Measurements from ENCODE around the gene PROCR. TPM values are rescaled to one million over a fixed set of nuclear protein-coding genes. Genes with fewer than 3 reads are reported as not detected.
A peak's percentile ranks its signal among the peaks of the same experiment; 100 is the strongest.
"Not testable (repeated sequence)": the region's sequence is repeated elsewhere in the genome, so short reads cannot be mapped to it uniquely, and the experiment has no call there.

The PROCR gene
- total and polyA plus RNA-seq, 9 donors, result 31.1 to 51.9 (median 45.1) TPM

GRCh38 chr20:35134880-35135279, 37.0 kb upstream of the PROCR start:
- peak overlapping the region; percentile 65 for H3K27ac ChIP-seq (ENCODE audit: low read length)
- peaks cover 8% of the 10 kb centered on the region for H3K4me1 ChIP-seq (ENCODE audit: control insufficient read depth, insufficient read depth, low read length)
- no peaks in the 10 kb centered on the region for H3K9me3 ChIP-seq (replicated peaks; ENCODE audit: control insufficient read depth, low read depth, low read length)
- WGBS (ENCODE audit: insufficient coverage), result 34% methylated on average over 4 of the region's 6 CpGs
- peaks cover 56% of the 10 kb centered on the region for H3K36me3 ChIP-seq (ENCODE audit: control insufficient read depth, insufficient read depth, low read length)
- DNase-seq, result no peak
- H3K4me3 ChIP-seq (ENCODE audit: low read length), result no peak overlapping the region
- H3K27me3 ChIP-seq (ENCODE audit: control insufficient read depth, insufficient read depth, low read length), result no peaks in the 10 kb centered on the region

- H3K27ac ChIP-seq (ENCODE audit: low read length), result no peak overlapping the region
- no peaks in the 10 kb centered on the region for H3K27me3 ChIP-seq (ENCODE audit: control insufficient read depth, insufficient read depth, low read length)
- H3K4me1 ChIP-seq (ENCODE audit: control insufficient read depth, insufficient read depth, low read length), result peaks cover 8% of the 10 kb centered on the region
- 85% methylated on average over 4 of the region's 11 CpGs for WGBS (ENCODE audit: insufficient coverage)
- DNase-seq, result no peak
- no peaks in the 10 kb centered on the region for H3K9me3 ChIP-seq (replicated peaks; ENCODE audit: control insufficient read depth, low read depth, low read length)
- H3K4me3 ChIP-seq (ENCODE audit: low read length), result no peak overlapping the region
- peaks cover 53% of the 10 kb centered on the region for H3K36me3 ChIP-seq (ENCODE audit: control insufficient read depth, insufficient read depth, low read length)
Observed at GRCh38 chr20:35135867-35136586, 35.8 kb upstream of the PROCR start.

- Histone ChIP-seq H3K36me3 (ENCODE audit: control insufficient read depth, insufficient read depth, low read length) (peaks cover 16% of the 10 kb centered on the region), H3K4me1 (ENCODE audit: control insufficient read depth, insufficient read depth, low read length) (peaks cover 19% of the 10 kb centered on the region)
Observed at GRCh38 chr20:35144694-35145093, 27.2 kb upstream of the PROCR start.

GRCh38 chr20:35145141-35145564, 26.7 kb upstream of the PROCR start:
- Histone ChIP-seq H3K4me3 (ENCODE audit: low read length) (no peak overlapping the region), H3K4me1 (ENCODE audit: control insufficient read depth, insufficient read depth, low read length) (peaks cover 19% of the 10 kb centered on the region), H3K27me3 (ENCODE audit: control insufficient read depth, insufficient read depth, low read length) (no peaks in the 10 kb centered on the region), H3K9me3 (replicated peaks; ENCODE audit: control insufficient read depth, low read depth, low read length) (no peaks in the 10 kb centered on the region), H3K27ac (ENCODE audit: low read length) (no peak overlapping the region), H3K36me3 (ENCODE audit: control insufficient read depth, insufficient read depth, low read length) (peaks cover 13% of the 10 kb centered on the region)
- 77% methylated on average over 1 of the region's 2 CpGs for WGBS (ENCODE audit: insufficient coverage)
- DNase-seq, result peak; percentile 82

More at GRCh38 chr20:35144694-35145093, 27.2 kb upstream of the PROCR start:
- Histone ChIP-seq H3K27me3 (ENCODE audit: control insufficient read depth, insufficient read depth, low read length) (no peaks in the 10 kb centered on the region), H3K9me3 (replicated peaks; ENCODE audit: control insufficient read depth, low read depth, low read length) (no peaks in the 10 kb centered on the region), H3K4me3 (ENCODE audit: low read length) (no peak overlapping the region), H3K27ac (ENCODE audit: low read length) (no peak overlapping the region)
- no CpG with 5 or more reads among the region's 7 CpGs for WGBS (ENCODE audit: insufficient coverage)
- DNase-seq, result peak; percentile 65

- peak overlapping the region; percentile 82 for H3K4me3 ChIP-seq (ENCODE audit: low read length)
- WGBS (ENCODE audit: insufficient coverage), result 2% methylated on average over 11 of the region's 23 CpGs
- H3K36me3 ChIP-seq (ENCODE audit: control insufficient read depth, insufficient read depth, low read length), result peaks cover 11% of the 10 kb centered on the region
- H3K9me3 ChIP-seq (replicated peaks; ENCODE audit: control insufficient read depth, low read depth, low read length), result no peaks in the 10 kb centered on the region
- peaks cover 23% of the 10 kb centered on the region for H3K4me1 ChIP-seq (ENCODE audit: control insufficient read depth, insufficient read depth, low read length)
- H3K27me3 ChIP-seq (ENCODE audit: control insufficient read depth, insufficient read depth, low read length), result no peaks in the 10 kb centered on the region
- DNase-seq, result no peak
- H3K27ac ChIP-seq (ENCODE audit: low read length), result peak overlapping the region; percentile 80
Observed at GRCh38 chr20:35146299-35146919, 25.5 kb upstream of the PROCR start.

- peak; percentile 97 for DNase-seq
- Histone ChIP-seq H3K4me1 (ENCODE audit: control insufficient read depth, insufficient read depth, low read length) (peaks cover 25% of the 10 kb centered on the region), H3K27me3 (ENCODE audit: control insufficient read depth, insufficient read depth, low read length) (no peaks in the 10 kb centered on the region), H3K9me3 (replicated peaks; ENCODE audit: control insufficient read depth, low read depth, low read length) (no peaks in the 10 kb centered on the region), H3K4me3 (ENCODE audit: low read length) (peak within 1 kb of the TSS; percentile 82), H3K27ac (ENCODE audit: low read length) (peak within 1 kb of the TSS; percentile 80), H3K36me3 (ENCODE audit: control insufficient read depth, insufficient read depth, low read length) (peaks cover 8% of the 10 kb centered on the region)
- WGBS (ENCODE audit: insufficient coverage), result 0% methylated on average over 32 of the region's 42 CpGs
Observed at GRCh38 chr20:35146920-35147574, 24.8 kb upstream of the PROCR start, which contains the start of gene EDEM2. Gene EDEM2 (minus strand): TSS chr20:35147336. CDS start chr20:35147258, 78 bp downstream.

GRCh38 chr20:35147575-35148071, 24.2 kb upstream of the PROCR start:
- not testable (repeated sequence) for H3K27me3 ChIP-seq (ENCODE audit: control insufficient read depth, insufficient read depth, low read length); H3K36me3 ChIP-seq (ENCODE audit: control insufficient read depth, insufficient read depth, low read length); H3K9me3 ChIP-seq (replicated peaks; ENCODE audit: control insufficient read depth, low read depth, low read length)
- H3K27ac ChIP-seq (ENCODE audit: low read length), result peak overlapping the region; percentile 18
- DNase-seq, result peak; percentile 25
- WGBS (ENCODE audit: insufficient coverage), result 0% methylated on average over 5 of the region's 19 CpGs
- peaks cover 29% of the 10 kb centered on the region for H3K4me1 ChIP-seq (ENCODE audit: control insufficient read depth, insufficient read depth, low read length)
- H3K4me3 ChIP-seq (ENCODE audit: low read length), result peak overlapping the region; percentile 82

DNA sequence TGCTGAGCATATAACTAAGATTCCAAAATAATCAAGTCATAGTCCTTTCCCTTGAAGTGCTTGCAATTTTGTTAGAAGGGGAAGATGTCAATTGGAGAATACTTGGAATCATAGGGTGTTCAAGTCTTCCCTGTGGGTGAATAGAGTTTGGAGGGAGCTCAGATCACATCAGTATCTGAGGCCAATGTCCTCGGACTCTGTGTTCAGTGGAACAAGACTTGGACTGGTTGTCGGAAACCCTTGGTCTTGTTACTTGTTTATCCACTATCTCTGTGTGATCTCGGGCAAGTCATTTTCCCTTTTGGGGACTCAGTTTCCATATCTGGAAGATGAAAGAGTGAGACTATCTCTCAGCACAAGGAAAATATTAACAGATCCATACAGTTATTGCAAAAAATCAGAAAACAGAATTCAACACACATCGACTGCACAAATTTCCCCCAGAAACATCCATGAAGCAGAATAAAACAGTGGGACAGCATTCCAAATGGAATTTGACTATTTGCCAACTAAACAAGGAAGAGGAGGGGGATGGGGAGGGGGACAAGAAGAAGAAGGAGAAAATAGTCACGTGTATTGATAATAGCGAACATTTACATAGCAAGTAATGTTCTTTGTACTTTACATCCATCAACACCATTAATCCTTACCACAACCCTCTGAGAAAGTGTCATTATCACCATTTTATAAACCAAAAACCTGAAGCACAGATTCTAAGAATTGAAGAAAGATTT, 20.9 kb upstream of the PROCR start:
- Histone ChIP-seq H3K9me3 (replicated peaks; ENCODE audit: control insufficient read depth, low read depth, low read length) (no peaks in the 10 kb centered on the region), H3K27me3 (ENCODE audit: control insufficient read depth, insufficient read depth, low read length) (no peaks in the 10 kb centered on the region), H3K4me1 (ENCODE audit: control insufficient read depth, insufficient read depth, low read length) (peaks cover 26% of the 10 kb centered on the region), H3K27ac (ENCODE audit: low read length) (peak overlapping the region; percentile 86), H3K4me3 (ENCODE audit: low read length) (no peak overlapping the region), H3K36me3 (ENCODE audit: control insufficient read depth, insufficient read depth, low read length) (no peaks in the 10 kb centered on the region)
- DNase-seq, result peak; percentile 73
- WGBS (ENCODE audit: insufficient coverage), result 60% methylated on average over 1 of the region's 6 CpGs

DNA sequence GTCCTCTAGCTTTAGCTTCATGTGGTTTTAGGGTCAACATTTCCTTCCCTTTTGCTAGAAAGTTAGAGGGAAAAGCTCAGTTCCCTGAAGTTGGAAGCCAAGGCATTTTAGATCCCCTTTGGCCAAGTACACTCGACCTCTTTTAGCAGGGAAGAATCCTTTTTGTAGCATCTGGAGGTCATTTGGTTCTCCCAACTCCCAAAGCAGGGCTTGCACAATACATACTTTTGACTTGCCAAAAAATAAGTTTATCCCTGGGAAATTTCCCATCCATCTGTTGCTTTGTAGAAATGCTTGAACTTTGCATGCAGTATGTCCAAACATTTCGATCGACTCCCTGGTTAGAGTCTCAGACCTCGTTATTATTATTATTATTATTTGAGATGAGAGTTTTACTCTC, 20.1 kb upstream of the PROCR start:
- no peaks in the 10 kb centered on the region for H3K27me3 ChIP-seq (ENCODE audit: control insufficient read depth, insufficient read depth, low read length)
- DNase-seq, result peak; percentile 98
- H3K9me3 ChIP-seq (replicated peaks; ENCODE audit: control insufficient read depth, low read depth, low read length), result no peaks in the 10 kb centered on the region
- no peak overlapping the region for H3K4me3 ChIP-seq (ENCODE audit: low read length)
- no CpG with 5 or more reads among the region's 4 CpGs for WGBS (ENCODE audit: insufficient coverage)
- H3K27ac ChIP-seq (ENCODE audit: low read length), result peak overlapping the region; percentile 86
- no peaks in the 10 kb centered on the region for H3K36me3 ChIP-seq (ENCODE audit: control insufficient read depth, insufficient read depth, low read length)
- peaks cover 19% of the 10 kb centered on the region for H3K4me1 ChIP-seq (ENCODE audit: control insufficient read depth, insufficient read depth, low read length)
